AG04450 (cell line): ENCODE measurements around the gene GJB4. TPM values are rescaled to one million over a fixed set of nuclear protein-coding genes. Genes with fewer than 3 reads are reported as not detected.

Experiments
- CTCF ChIA-PET: fragments of 300-600, 350-600 bp; formaldehyde crosslinking; extraction: SDS; loops from one replicate; lab custom pipeline; 2022; ENCODE audit warnings: antibody characterized with exemption, inconsistent platforms; lab: Charles Lee
- POLR2A ChIA-PET: fragments of 350-600 bp; formaldehyde crosslinking; extraction: SDS; loops from one replicate; lab custom pipeline; 2021; ENCODE audit warnings: antibody characterized with exemption, inconsistent platforms; lab: Yijun Ruan, JAX
- DNase-seq: peaks from one replicate; pipeline ENCODE4 v3.0.0-alpha.2; 2011; ENCODE audit warnings: low read depth, low spot score
- H3K27ac ChIP-seq: one replicate; pipeline ENCODE4 v1.5.1; 2012; ENCODE audit warnings: low read depth, low read length, control low read depth
- H3K27me3 ChIP-seq: one replicate; pipeline ENCODE4 v1.6.0; 2012; ENCODE audit warnings: low read length; ENCODE audit not compliant: control insufficient read depth, insufficient read depth
- H3K4me3 ChIP-seq: 2 replicates; pipeline ENCODE4 v1.5.1; 2011; ENCODE audit warnings: mild to moderate bottlenecking, low read depth, low read length, control low read depth
- H3K9me3 ChIP-seq: 2 replicates; pipeline ENCODE4 v1.5.1; 2012; ENCODE audit warnings: low read length; ENCODE audit not compliant: control insufficient read depth, insufficient read depth
- polyA plus RNA-seq: library from polyadenylated mRNA; depleted of rRNA; stranded (reverse); fragments of >200 nt; gene quantifications from 2 replicates; pipeline ENCODE4 v1.2.3, GENCODE V29; 2011
- TF ChIP-seq, protein P1 (sequence below): IDR thresholded peaks from 2 replicates; pipeline ENCODE4 v1.5.1; 2011; ENCODE audit warnings: low read depth, low read length, control low read depth, inconsistent platforms

GJB4 gene
- polyA plus RNA-seq, 1 experiment = not detected

DNA sequence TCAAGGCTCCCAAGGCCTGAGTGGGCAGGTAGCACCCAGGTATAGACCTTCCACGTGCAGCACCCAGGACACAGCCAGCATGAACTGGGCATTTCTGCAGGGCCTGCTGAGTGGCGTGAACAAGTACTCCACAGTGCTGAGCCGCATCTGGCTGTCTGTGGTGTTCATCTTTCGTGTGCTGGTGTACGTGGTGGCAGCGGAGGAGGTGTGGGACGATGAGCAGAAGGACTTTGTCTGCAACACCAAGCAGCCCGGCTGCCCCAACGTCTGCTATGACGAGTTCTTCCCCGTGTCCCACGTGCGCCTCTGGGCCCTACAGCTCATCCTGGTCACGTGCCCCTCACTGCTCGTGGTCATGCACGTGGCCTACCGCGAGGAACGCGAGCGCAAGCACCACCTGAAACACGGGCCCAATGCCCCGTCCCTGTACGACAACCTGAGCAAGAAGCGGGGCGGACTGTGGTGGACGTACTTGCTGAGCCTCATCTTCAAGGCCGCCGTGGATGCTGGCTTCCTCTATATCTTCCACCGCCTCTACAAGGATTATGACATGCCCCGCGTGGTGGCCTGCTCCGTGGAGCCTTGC, 1.7 kb downstream of the GJB4 start:
- CTCF ChIA-PET = no interaction called here
- DNase-seq = no peak
- TF ChIP-seq, protein P1, sequence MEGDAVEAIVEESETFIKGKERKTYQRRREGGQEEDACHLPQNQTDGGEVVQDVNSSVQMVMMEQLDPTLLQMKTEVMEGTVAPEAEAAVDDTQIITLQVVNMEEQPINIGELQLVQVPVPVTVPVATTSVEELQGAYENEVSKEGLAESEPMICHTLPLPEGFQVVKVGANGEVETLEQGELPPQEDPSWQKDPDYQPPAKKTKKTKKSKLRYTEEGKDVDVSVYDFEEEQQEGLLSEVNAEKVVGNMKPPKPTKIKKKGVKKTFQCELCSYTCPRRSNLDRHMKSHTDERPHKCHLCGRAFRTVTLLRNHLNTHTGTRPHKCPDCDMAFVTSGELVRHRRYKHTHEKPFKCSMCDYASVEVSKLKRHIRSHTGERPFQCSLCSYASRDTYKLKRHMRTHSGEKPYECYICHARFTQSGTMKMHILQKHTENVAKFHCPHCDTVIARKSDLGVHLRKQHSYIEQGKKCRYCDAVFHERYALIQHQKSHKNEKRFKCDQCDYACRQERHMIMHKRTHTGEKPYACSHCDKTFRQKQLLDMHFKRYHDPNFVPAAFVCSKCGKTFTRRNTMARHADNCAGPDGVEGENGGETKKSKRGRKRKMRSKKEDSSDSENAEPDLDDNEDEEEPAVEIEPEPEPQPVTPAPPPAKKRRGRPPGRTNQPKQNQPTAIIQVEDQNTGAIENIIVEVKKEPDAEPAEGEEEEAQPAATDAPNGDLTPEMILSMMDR = no peak
- Histone ChIP-seq H3K9me3 (no peaks in the 10 kb centered on the region; the same call in 1 of the 2 replicates), H3K27ac (no peak overlapping the region), H3K4me3 (no peak overlapping the region), H3K27me3 (no peaks in the 10 kb centered on the region)
- POLR2A ChIA-PET = no interaction called here

DNA sequence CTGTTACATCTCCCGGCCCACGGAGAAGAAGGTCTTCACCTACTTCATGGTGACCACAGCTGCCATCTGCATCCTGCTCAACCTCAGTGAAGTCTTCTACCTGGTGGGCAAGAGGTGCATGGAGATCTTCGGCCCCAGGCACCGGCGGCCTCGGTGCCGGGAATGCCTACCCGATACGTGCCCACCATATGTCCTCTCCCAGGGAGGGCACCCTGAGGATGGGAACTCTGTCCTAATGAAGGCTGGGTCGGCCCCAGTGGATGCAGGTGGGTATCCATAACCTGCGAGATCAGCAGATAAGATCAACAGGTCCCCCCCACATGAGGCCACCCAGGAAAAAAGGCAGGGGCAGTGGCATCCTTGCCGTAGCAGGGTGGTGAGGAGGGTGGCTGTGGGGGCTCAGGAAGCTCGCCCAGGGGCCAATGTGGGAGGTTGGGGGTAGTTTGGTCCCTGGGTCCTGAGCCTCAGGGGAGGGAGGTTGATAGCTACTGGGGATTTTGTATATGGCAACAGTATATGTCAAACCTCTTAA, 2.3 kb downstream of the GJB4 start:
- CTCF ChIA-PET = no interaction called here
- Histone ChIP-seq H3K27ac (no peak overlapping the region), H3K4me3 (no peak overlapping the region), H3K9me3 (no peaks in the 10 kb centered on the region; the same call in 1 of the 2 replicates), H3K27me3 (no peaks in the 10 kb centered on the region)
- no peak for DNase-seq
- POLR2A ChIA-PET = no interaction called here
- TF ChIP-seq, protein P1 = no peak

- no peak overlapping the region for H3K4me3 ChIP-seq
- ChIA-PET CTCF (no interaction called here), POLR2A (no interaction called here)
- no peak overlapping the region for H3K27ac ChIP-seq
- DNase-seq = no peak
- no peaks in the 10 kb centered on the region for H3K27me3 ChIP-seq
- no peaks in the 10 kb centered on the region; the same call in 1 of the 2 replicates for H3K9me3 ChIP-seq
- TF ChIP-seq, protein P1 = no peak
Measured at GRCh38 chr1:34762474-34763141, 3.1 kb downstream of the GJB4 start.

DNA sequence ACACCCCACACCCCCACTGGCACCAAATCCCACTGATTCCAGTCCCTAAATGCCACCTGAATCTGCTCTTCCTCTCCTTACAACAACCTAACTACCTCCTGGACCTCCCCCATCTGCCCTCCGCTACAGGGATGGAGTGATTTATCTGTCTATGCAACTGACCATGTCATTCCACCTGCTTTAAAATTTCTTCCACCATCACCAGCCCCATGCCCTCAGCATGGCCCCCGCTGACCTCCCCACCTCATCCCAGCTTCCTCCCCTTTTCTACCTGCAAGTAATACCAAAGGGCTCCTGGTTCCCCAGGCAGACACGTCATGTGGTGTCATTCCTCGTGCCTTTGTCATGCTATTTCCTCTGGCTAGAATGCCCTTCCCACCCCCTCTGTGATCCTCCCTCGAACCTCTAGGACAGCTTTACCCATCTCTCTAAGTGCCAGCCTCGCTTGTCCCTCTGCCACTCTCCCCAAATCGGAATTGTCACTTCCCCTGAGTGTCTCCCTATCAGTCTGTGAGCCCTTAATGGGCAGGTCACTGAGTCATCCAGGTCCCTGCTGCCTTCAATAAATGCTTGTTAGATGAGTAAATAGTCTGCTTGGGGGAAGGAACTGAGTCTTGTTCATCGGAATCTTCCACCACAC, 3.7 kb downstream of the GJB4 start:
- TF ChIP-seq, protein P1 = no peak
- CTCF ChIA-PET = no interaction called here
- no peak for DNase-seq

DNA sequence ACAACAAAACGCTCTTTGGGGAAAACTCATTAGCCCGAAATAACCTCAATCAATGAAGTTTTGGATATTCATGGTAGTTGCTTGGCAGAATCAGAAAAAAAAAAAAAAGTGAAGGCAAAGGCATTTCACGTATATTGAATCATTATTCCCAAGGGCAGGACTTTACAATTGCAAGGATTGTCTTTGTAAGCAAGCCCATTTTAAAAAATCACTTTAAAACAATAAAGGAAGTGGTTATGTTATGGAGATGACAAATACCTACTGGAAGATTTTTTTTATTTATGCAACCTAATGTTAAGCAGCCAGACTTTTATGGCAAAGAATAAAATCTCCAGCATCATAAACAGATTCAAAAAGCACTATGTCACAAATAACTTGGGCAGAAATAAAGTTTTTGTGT, 9.3 kb downstream of the GJB4 start:
- Histone ChIP-seq H3K9me3 (no peaks in the 10 kb centered on the region), H3K4me3 (no peak overlapping the region), H3K27ac (no peak overlapping the region), H3K27me3 (no peaks in the 10 kb centered on the region)
- ChIA-PET CTCF (no interaction called here), POLR2A (no interaction called here)
- TF ChIP-seq, protein P1 = no peak
- DNase-seq = no peak

More for the DNA sequence above, 3.7 kb downstream of the GJB4 start:
- POLR2A ChIA-PET = no interaction called here
- Histone ChIP-seq H3K27ac (no peak overlapping the region), H3K27me3 (no peaks in the 10 kb centered on the region), H3K9me3 (no peaks in the 10 kb centered on the region; the same call in 1 of the 2 replicates), H3K4me3 (no peak overlapping the region)
